BLaER1 (cell line): ENCODE results near the gene DLK1.

ENCODE experiments used
- H3K27ac ChIP-seq: shearing (Covaris generic); formaldehyde crosslinking; 2 replicates; pipeline ENCODE4 v1.8.1; 2022
- H3K27me3 ChIP-seq: shearing (Covaris generic); formaldehyde crosslinking; 2 replicates; pipeline ENCODE4 v1.8.1; 2022
- H3K36me3 ChIP-seq: shearing (Covaris generic); formaldehyde crosslinking; 2 replicates; pipeline ENCODE4 v1.8.1; 2022
- H3K4me1 ChIP-seq: shearing (Covaris generic); formaldehyde crosslinking; 2 replicates; pipeline ENCODE4 v1.8.1; 2022
- H3K4me2 ChIP-seq: shearing (Covaris generic); formaldehyde crosslinking; 2 replicates; pipeline ENCODE4 v1.8.1; 2022
- H3K4me3 ChIP-seq: shearing (Covaris generic); formaldehyde crosslinking; 2 replicates; pipeline ENCODE4 v1.8.1; 2022
- H3K9ac ChIP-seq: shearing (Covaris generic); formaldehyde crosslinking; 2 replicates; pipeline ENCODE4 v1.8.1; 2022
- H3K9me3 ChIP-seq: shearing (Covaris generic); formaldehyde crosslinking; 2 replicates; pipeline ENCODE4 v1.8.1; 2022
- H4K20me1 ChIP-seq: shearing (Covaris generic); formaldehyde crosslinking; 2 replicates; pipeline ENCODE4 v1.8.1; 2022
- Cebpa-rat ChIP-seq: shearing (Covaris generic); IDR thresholded peaks from 2 replicates; pipeline ENCODE4 v1.8.1; 2022

The DLK1 gene

DNA sequence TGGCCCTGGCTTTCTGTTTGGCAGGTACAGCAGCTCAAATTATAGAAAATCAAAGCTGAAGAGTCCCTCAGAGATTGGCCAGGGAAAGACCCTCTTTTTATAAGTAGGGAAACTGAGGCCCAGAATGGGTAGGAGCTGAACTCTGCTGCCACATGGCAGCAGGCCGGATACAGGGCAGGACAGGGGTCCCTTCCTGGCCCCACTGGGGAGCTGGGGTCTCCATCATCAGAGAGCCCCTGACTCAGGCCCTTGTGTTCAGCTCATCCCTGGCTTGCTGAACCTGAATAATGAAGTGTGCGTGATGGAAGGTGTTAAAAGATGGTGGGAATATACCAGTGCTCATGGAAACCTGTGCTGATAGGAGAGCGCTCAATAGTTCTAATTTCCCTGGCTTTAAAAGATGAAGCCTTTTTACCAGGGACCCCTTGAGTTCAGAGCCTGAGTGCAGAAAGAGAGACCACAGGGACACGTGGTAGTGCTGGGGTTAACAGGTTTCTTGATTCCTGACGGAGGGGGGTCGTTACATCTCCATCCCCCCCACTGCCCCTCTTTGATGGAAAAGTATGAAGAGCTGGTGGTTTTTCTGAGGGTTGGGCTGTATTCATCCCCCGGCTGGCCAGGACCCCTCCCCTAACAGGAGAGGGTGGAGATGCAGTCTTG is 4.4 kb downstream of the DLK1 start:
- Histone ChIP-seq H3K27ac (no peak overlapping the region), H3K4me2 (no peak overlapping the region), H3K36me3 (no peaks in the 10 kb centered on the region), H3K9me3 (peaks cover 10% of the 10 kb centered on the region; the same call in 1 of the 2 replicates), H3K4me1 (peaks cover 10% of the 10 kb centered on the region; the same call in 1 of the 2 replicates), H3K9ac (no peak overlapping the region), H3K4me3 (no peak overlapping the region), H4K20me1 (no peaks in the 10 kb centered on the region), H3K27me3 (peaks cover 26% of the 10 kb centered on the region)
- no peak for TF ChIP-seq Cebpa-rat

DNA sequence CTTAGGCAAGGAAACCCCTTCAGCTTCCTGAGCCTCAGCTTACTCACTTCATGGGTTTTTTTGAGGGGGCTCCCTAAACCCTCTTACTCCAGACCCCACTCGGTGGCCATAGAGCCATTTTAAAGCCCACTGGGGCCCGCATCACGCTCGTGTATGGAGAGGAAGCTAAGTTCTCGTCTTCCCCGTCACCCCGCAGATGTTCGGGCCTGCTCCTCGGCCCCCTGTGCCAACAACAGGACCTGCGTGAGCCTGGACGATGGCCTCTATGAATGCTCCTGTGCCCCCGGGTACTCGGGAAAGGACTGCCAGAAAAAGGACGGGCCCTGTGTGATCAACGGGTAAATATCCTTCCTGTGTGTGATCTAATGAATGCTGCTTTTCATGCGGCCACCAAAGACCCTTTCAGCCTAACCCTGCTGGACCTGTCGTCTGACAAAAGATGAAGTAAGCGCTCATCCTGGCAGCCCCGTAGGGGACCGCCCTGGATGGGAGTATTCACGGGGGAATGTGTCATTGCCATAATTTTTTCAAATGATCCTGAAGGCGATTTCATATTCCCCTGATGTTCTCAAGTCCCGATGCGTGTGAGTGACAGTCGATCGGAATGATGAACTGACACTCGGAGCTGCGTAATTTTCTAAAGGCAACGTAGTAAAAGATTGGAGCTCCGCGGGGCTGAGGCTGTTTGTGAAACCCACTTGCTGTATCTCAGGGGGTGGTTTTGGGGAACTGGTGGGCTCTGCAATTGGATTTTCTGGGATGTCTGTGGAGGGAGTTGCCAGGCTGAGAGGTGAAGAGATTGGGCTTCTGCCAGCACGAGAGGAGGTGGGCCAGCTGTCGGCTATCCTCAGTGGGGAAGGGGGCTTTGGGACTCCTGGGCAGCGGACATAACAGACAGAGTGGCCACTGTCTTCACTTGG is 5.4 kb downstream of the DLK1 start:
- Histone ChIP-seq H3K36me3 (no peaks in the 10 kb centered on the region), H3K9me3 (peaks cover 2% of the 10 kb centered on the region; the same call in 1 of the 2 replicates), H3K4me3 (no peak overlapping the region), H3K9ac (no peak overlapping the region), H3K27me3 (peaks cover 16% of the 10 kb centered on the region), H3K27ac (no peak overlapping the region), H3K4me1 (peaks cover 10% of the 10 kb centered on the region; the same call in 1 of the 2 replicates), H3K4me2 (no peak overlapping the region), H4K20me1 (no peaks in the 10 kb centered on the region)
- no peak for TF ChIP-seq Cebpa-rat

DNA sequence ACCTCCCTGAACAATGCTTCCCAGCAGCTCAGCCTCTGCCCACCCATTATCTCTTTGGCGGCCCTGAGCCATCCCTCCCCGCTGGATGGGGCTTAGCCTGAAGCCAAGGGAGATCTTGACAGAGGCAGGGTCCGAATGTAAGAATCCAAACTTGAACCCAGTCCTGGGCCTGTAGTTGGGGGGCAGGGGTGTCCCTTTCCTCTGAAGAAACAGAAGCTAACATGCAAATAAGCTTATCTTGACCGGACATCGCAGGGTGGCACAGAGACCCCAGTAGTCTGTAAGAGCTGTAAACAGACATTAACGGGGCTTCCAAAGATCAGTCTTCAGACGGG is 6.0 kb downstream of the DLK1 start:
- H3K4me2 ChIP-seq, result no peak overlapping the region
- no peaks in the 10 kb centered on the region for H3K9me3 ChIP-seq
- H3K27me3 ChIP-seq, result peaks cover 10% of the 10 kb centered on the region
- no peak for TF ChIP-seq Cebpa-rat
- peaks cover 10% of the 10 kb centered on the region; the same call in 1 of the 2 replicates for H3K4me1 ChIP-seq
- no peak overlapping the region for H3K9ac ChIP-seq
- no peak overlapping the region for H3K27ac ChIP-seq
- H3K36me3 ChIP-seq, result no peaks in the 10 kb centered on the region
- H4K20me1 ChIP-seq, result no peaks in the 10 kb centered on the region
- no peak overlapping the region for H3K4me3 ChIP-seq

DNA sequence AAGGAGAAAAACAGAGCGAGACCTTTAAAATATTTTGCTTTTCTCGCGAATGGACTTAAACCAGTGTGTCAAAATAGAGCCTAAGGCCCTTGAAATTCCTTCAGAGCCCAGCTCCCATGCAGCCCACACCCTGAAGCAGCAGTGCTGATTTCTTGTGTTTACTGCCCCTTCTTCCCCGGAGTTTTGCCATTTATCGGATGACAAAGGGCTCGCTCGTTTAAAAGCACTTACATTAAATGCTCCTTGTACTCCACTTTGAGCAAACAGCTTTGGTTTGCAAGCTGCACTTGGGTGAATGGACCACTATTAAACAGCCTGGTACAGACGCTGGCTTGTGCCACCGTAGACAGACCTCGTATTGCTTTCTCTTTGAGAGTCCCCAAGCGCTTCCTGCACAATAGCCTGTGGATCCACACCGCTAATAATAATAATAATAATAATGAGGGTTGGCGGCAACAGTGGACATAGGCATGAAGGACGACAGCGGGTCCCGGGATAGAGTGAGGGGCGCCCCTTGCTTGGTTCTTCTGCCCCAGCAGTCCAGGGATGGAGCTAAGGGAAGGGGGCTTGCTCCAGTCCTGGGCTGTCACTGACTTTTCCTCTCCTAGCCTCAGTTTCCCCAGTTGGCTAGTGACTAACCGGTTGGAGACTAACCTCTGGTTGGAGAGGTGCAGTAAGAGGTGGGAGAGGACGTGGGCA is 6.6 kb downstream of the DLK1 start:
- Histone ChIP-seq H3K27me3 (peaks cover 4% of the 10 kb centered on the region), H4K20me1 (no peaks in the 10 kb centered on the region), H3K36me3 (no peaks in the 10 kb centered on the region), H3K4me1 (peaks cover 6% of the 10 kb centered on the region; the same call in 1 of the 2 replicates), H3K9me3 (no peaks in the 10 kb centered on the region), H3K9ac (no peak overlapping the region), H3K27ac (no peak overlapping the region), H3K4me3 (no peak overlapping the region), H3K4me2 (no peak overlapping the region)
- no peak for TF ChIP-seq Cebpa-rat

DNA sequence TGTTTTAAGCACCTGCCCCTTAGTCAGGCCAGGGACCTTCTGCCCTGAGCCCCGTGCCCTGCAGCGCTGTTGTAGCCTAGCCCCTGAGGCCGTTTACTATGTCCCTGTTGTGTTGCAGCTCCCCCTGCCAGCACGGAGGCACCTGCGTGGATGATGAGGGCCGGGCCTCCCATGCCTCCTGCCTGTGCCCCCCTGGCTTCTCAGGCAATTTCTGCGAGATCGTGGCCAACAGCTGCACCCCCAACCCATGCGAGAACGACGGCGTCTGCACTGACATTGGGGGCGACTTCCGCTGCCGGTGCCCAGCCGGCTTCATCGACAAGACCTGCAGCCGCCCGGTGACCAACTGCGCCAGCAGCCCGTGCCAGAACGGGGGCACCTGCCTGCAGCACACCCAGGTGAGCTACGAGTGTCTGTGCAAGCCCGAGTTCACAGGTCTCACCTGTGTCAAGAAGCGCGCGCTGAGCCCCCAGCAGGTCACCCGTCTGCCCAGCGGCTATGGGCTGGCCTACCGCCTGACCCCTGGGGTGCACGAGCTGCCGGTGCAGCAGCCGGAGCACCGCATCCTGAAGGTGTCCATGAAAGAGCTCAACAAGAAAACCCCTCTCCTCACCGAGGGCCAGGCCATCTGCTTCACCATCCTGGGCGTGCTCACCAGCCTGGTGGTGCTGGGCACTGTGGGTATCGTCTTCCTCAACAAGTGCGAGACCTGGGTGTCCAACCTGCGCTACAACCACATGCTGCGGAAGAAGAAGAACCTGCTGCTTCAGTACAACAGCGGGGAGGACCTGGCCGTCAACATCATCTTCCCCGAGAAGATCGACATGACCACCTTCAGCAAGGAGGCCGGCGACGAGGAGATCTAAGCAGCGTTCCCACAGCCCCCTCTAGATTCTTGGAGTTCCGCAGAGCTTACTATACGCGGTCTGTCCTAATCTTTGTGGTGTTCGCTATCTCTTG is 7.6 kb downstream of the DLK1 start:
- Histone ChIP-seq H3K4me2 (no peak overlapping the region), H3K36me3 (no peaks in the 10 kb centered on the region), H3K27me3 (no peaks in the 10 kb centered on the region), H3K4me1 (no peaks in the 10 kb centered on the region), H3K9me3 (no peaks in the 10 kb centered on the region), H3K27ac (no peak overlapping the region), H4K20me1 (no peaks in the 10 kb centered on the region), H3K9ac (no peak overlapping the region), H3K4me3 (no peak overlapping the region)
- no peak for TF ChIP-seq Cebpa-rat

DNA sequence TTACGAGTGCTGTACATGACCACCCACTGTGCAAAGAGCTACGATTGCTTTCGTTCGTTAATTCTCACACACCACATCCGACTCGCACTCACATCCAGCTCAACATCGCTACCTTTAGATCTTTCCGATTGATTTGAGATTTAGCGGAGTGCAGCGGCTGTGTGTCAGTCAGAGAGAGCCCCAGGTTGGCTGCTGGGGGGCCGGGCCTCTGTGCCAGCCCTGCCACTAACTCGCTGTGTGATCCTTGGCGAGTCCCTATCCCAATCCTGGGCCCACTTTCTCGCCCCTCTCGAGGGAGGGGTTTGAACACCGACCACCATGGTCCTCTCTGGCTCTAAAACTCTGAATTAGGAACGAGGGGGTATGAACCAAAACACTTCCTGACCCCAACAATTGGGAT is 8.6 kb downstream of the DLK1 start:
- Histone ChIP-seq H3K27me3 (no peaks in the 10 kb centered on the region), H3K4me2 (no peak overlapping the region), H3K4me1 (no peaks in the 10 kb centered on the region), H4K20me1 (no peaks in the 10 kb centered on the region), H3K9me3 (no peaks in the 10 kb centered on the region), H3K4me3 (no peak overlapping the region), H3K27ac (no peak overlapping the region), H3K9ac (no peak overlapping the region), H3K36me3 (no peaks in the 10 kb centered on the region)
- TF ChIP-seq Cebpa-rat, result no peak

DNA sequence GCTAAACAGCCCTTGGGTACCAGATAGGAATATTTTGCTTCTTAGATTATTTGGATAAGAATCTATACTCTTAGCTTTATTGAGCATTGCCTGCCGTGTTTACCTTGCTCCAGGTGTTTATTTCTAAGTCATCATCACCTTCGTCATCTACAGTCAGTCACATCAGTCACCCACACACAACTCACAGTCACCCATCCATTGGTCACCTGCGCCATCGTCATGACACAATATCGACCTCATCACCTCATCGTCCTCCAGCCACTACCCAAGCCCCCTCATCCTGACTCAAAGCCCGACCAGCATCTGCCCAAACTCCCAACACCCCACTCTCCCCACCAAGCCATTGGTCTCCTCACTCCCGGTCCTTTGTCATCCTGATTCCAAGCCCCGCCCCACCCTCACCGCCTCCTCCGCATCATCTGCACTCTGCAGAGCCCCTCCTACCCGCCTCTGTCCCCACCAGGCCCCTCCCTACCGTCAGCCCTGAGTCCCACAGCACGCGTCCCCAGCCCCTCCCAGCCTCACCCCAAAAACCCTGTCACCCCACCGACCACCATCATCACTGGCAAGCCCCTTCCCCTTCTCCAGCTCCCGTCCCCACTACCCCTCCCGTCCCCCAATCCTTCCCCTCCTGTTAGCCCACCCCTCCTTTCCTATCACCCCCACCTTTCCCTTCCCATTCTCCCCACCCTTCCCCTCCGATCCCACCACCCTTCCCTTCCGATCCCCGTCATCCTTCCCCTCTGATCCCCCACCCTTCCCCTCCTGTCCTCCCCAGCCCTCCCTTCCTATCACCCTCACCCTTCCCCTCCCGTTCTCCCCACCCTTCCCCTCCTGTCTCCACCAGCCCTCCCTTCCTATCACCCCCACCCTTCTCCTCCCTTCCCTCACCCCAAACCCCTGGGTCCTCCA is 9.8 kb downstream of the DLK1 start:
- Histone ChIP-seq H3K27me3 (no peaks in the 10 kb centered on the region), H3K4me1 (no peaks in the 10 kb centered on the region), H3K9me3 (no peaks in the 10 kb centered on the region), H3K4me3 (no peak overlapping the region), H3K27ac (no peak overlapping the region), H4K20me1 (no peaks in the 10 kb centered on the region), H3K4me2 (no peak overlapping the region), H3K36me3 (no peaks in the 10 kb centered on the region), H3K9ac (no peak overlapping the region)
- TF ChIP-seq Cebpa-rat, result no peak

DNA sequence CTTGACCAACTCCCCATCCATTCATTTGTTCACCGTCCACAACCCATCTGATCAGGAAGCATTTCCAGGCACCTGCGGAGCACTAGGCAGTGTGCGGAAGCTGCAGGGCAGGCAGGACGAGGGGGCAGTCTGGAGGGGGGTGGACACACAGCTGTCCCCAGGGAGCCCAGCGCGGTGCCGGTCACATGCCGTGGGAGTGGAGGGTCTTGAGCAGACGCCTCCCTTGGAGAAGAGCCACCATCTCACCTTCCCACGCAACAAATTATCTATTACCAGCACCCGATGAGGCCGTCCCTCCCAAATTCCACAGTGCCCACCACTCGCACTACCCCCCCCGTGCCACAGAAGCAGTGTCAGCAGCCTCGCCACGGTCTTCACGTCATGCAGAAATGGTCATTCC is 10.8 kb downstream of the DLK1 start:
- no peak overlapping the region for H3K4me3 ChIP-seq
- H3K9me3 ChIP-seq, result no peaks in the 10 kb centered on the region
- TF ChIP-seq Cebpa-rat, result no peak
- no peaks in the 10 kb centered on the region for H4K20me1 ChIP-seq
- H3K27ac ChIP-seq, result no peak overlapping the region
- H3K36me3 ChIP-seq, result no peaks in the 10 kb centered on the region
- no peaks in the 10 kb centered on the region for H3K27me3 ChIP-seq
- no peak overlapping the region for H3K4me2 ChIP-seq
- H3K4me1 ChIP-seq, result no peaks in the 10 kb centered on the region
- H3K9ac ChIP-seq, result no peak overlapping the region
